ENCODE measurements around the gene APOA1.
"Not testable (repeated sequence)": the region's sequence is repeated elsewhere in the genome, so short reads cannot be mapped to it uniquely, and the experiment has no call there.

Gene APOA1

DNA sequence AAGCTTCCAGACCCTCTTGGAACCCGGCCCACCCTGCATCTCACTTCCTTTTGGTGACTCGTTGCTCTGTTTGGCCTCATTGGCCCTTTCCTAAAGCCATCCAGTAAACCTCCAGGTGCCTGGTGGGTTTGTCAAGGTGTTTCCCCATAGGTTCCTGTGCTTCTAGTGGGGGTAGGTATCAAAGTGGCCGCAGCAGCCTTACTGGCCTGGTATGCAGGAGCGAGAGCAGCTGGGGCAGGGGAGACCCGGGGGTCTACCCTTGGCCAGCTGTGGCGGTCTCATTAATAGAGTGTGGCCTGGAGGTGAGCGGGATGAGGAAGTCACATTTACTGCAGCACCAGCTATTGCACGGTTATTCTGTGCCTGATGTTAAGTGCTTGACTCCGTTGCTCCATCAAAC, 18.4 kb downstream of the APOA1 start:
- DNase-seq: no peak

DNA sequence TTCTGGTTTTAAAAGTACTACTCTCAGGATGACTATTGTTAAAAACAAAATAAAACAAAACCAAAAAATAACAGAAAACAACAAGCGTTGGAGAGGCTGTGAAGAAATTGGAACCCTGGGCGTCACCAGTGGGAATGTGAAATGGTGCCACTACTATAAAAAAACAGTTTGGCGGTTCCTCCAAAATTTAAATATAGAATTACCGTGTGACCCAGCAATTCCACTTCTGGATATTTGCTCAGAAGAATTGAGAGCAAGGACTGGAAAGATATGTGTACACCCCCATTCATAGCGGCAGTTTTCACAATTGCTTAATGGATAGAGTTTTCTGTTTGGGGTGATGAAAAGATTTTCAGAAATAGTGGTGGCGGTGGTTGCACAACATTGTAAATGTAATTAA, 22.9 kb downstream of the APOA1 start:
- no peak for DNase-seq

DNA sequence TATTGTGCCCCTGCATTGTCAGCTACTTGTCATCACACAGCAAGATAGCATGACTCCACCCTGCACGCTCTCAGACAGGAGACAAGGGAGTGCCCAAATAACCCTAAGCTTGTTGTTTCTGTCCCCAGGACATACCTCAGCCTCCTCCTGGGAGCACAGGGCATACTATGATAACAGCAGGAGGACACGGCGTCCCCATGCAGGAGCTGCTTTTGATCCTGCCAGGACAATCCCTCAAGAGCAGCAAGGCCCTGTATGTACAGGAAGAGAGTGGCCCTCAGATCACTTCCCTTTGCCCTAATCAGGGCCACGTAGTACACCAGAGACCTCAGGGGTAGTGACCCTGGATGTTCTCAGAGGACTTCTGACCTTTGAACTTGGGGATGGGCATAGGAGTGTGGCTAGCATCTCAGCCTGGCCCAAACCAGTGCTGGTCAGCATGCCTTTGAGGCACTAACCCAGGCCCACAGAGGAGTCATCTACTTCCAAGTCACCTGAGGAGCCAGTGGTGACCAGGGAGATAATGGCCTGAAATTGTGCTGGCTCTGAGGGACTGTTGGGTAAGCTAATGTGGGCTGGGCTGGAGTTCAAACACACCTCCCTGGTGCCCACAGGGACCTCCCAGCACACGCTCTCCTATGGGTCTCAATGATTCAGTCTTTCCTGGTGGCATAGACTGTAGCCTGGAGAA, 23.5 kb downstream of the APOA1 start:
- no peak for DNase-seq

DNA sequence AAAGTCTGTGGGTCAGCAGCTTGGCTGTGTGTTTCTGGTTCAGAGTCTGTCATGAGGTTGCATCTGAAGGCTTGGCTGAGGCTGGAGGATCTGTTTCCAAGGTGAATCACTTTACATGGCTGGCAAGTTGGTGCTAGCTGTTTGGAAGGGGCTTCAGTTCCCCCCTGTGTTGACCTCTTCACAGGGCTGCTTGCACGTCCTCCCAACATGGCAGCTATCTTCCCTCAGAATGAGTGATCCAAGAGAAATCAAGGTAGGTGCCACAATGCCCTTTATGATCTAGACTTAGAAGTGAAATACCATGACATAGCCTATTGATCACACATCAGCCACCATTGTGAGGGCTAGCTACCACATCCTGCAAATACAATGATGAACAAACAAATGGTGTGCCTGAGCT, 24.3 kb downstream of the APOA1 start:
- no peak for DNase-seq

DNA sequence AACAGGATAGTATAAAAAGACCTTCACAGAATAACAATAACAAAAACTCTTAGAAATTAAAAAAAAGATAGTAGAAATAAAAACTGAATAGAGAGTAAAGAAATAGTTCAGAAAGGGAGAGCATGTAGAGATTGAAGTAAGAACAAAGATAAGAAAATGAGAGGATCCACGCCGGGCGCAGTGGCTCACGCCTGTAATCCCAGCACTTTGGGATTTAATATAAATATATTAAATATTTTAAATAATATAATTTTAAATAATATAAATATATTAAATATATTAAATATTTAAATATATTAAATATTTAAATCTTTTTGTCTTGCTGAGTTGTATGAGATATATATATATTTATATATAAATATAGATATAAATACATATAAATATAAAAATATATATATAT, 25.3 kb downstream of the APOA1 start:
- DNase-seq: no peak

DNA sequence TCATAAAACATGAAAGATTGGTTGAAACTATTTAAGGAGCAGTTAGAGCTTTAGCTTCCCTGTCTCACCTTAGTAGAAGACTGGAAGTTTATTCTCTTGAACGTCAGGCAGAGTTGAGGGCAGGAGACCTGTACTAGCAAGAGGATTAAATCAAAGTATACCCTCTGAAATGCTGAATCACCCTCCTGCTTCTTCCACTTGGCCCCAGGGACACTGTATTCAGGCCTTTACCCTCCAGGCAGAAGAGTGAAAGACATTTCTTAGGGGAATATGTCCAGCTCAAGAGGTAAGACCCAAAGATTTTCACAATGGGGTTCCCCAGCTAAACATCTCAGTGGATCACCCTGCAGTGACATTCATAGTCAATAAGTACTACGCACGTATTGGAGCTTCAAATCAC, 26.2 kb downstream of the APOA1 start:
- DNase-seq: no peak

DNA sequence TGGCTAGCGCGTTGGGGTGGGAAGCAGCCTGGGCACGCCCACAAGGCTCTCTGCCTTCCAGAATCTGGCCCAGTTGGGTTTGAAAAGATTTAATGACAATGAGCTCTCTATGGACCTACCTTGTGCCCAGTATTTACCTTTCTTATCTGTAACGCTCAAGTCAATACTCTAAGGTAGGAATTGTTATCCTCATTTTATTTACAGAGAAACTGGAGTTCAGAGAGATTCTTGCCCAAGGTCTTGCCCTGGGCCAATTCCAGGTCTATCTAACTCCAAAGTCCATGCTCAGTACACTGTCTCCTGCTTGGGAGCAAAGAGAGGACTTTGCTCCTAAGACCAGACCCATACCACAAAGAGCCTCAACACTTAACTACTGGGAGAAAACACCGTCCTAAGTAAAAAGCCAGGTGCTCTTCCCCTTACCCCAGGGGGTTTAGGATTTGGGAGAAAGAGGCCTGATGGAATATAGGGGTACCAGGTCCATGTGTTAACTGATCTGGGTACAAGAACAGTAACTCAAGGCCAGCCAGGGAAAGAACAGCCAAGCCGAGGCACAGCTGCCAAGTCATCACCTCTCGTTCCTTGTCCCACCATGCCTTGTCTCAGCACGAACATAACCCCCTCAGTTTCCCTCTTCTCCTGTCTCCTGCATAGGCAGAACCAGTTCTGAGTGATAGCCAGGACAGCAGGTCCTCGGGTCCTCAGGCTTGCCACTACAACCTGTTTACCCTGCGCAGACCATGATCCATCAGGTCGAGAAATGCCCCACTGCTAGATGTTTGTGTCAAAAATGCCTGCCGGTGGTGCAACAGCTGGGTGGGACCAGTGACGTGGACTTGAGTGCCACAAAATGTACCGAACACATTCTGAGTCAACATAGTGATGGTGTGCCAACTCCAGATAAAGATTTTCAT, 28.9 kb downstream of the APOA1 start:
- no peak for DNase-seq

DNA sequence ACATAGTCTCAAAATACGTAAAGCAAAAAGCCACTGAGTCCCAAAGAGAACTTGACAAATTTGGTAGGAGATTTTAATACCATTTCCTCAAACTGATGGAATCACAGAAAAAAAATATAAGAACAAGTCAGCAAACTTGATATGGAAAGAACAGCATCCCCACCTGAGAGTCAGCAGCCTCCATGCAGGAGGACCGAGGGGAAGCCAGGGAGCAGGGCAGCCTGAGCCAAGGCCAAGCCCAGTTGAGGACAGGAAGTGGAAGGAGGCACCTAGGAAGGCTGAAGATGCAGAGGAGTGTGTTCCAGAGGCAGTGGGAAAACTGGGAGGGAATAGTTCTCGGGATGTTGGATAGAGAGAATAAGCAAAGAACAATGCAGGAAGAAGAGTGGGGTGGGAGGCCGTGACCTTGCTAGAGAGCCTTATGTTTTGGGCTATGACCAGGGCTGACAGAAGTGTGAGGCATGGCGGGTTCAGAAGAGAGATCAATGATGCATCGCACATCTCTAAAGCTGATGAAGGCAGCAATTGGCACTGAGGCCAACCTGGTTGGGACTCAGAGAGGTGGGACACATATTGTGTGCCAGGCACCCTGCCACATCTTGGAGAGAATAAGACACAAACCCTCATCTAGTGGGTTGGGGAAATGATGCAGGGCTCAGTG, 29.7 kb downstream of the APOA1 start:
- no peak for DNase-seq

DNA sequence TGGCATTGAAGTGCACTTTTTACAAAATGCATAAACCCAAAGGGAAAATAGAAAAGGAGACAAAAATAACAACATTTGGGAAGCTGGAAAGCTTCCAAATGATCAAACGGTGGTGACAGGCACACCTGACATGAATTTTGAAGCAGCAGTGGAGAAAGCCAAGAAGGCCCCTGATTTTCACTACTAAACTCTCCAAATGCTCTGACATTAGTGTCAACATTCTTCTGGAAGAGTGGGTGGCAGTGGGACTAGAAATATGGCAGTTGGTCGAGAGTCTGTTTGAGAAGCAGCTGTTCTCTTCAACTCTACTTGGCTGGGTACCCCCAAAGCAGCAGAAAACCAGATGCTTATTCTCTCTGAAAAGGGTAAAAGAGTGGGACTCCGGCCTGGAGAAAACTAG, 33.4 kb downstream of the APOA1 start:
- DNase-seq: no peak

DNA sequence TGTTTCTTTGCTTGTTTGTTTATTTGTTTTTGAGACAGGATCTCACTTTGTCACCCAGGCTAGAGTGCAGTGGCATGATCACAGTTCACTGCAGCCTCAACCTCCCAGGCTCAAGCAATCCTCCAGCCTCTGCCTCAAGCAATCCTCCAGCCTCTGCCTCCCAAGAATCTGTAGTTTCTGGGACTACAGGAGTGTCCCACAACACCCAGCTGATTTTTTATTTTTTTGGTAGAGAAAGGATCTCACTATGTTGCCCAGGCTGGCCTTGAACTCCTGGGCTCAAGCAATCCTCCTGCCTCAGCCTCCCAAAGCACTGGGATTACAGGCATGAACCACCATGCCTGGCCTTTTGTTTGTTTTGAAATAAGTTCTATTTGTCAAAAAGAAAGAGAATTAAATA, 35.8 kb downstream of the APOA1 start:
- not testable (repeated sequence) for DNase-seq

DNA sequence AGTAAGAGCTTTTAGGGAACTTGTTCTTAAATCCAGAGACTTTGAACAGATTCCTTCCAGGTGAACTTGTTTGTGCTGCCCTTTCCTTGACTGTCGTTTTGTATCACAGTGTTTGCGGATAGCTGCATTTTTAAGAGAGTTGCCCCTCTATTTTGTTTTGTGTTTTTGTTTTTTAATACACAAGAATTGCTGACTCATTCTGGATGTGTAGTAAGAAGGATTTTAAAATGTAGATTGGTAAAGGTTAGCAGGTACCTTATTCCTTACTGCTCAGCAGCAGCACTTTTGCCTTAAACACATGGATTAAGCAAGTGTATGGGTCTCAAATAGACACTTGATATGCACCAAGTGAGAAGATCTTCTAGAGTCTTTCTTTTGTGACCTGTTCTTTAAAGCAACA, 36.8 kb downstream of the APOA1 start:
- no peak for DNase-seq

DNA sequence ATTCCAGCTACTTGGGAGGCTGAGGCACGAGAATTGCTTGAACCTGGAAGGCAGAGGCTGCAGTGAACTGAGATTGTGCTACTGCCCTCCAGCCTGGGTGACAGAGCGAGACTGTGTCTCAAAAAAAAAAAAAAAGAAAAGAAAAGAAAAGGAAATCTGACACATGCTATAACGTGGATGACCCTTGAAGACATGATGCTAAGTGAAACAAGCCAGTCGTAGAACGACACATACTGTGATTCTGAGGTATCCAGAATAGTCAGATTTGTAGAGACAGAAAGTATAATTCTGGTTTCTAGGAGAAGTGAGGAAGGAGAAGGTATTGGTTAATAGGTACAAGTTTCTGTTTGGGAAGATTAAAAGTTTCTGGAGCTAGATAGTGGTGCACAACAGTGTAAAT, 39.1 kb downstream of the APOA1 start:
- no peak for DNase-seq

DNA sequence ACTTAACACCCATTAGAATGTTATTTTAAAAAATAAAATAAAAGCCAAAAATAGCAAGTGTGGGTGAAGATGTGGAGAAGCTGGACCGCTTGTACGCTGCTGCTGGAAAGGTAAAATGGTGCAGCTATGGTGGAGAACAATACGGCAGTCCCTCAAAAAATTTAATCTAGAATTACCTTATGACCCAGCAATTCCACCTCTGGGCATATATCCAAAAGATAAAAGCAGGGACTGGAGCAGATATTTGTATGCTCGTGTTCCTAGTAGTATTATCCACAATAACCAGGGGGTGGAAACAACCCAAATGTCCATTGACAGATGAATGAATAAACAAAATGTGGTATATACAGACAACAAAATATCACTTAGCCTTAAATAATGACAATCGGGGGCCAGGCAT, 39.6 kb downstream of the APOA1 start:
- no peak for DNase-seq

DNA sequence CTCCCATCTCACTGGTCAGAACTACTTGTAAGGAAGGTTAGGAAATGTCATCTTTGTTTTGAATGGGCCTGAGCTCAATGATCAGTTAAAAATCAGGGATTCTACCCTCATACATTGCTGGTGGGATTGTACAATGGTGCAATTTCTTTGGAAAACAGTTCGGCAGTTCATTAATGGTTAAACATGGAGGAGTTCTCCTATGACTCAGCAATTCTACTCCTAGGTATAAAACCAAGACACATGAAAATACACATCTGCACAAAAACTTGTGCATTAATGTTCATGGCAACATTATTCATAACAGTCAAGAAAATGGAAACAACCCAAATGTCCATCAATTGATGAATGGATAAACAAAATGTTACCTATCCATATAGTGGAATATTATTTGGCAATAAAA, 40.9 kb downstream of the APOA1 start:
- DNase-seq: no peak

DNA sequence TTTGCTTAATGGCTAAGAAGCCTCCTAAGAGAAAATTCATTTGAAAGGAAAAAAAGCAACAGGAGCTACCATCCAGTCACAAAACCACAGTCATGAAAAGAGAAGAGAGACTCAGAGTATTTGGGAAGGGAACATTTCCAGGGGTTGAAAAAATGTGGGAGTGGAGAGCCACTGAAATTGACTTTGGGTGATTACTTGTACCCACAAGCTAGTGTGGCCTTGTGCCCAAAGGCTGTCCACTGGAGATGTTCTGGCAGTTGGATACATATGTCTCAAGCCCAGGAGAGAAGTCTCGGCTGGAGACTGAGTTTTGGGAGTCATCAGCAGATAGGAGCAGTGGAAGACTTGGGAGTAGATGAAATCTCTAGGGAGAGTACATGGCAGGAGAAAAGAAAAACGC, 42.6 kb downstream of the APOA1 start:
- no peak for DNase-seq

DNA sequence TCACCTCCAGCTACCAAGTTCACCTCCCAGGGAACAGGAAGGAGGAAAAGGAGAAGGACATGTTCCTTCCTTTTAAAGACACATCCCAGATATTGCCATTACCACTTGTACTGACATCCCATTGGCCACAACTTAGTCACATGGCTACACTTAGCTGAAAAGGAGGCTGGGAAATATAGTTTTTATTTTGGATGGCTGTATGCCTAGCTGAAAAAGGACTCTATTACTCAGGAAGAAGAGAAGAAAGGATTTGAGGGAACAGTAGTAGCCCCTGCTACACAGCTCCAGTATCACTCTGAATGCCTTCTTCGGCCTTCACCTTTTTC, 43.7 kb downstream of the APOA1 start:
- DNase-seq: no peak

DNA sequence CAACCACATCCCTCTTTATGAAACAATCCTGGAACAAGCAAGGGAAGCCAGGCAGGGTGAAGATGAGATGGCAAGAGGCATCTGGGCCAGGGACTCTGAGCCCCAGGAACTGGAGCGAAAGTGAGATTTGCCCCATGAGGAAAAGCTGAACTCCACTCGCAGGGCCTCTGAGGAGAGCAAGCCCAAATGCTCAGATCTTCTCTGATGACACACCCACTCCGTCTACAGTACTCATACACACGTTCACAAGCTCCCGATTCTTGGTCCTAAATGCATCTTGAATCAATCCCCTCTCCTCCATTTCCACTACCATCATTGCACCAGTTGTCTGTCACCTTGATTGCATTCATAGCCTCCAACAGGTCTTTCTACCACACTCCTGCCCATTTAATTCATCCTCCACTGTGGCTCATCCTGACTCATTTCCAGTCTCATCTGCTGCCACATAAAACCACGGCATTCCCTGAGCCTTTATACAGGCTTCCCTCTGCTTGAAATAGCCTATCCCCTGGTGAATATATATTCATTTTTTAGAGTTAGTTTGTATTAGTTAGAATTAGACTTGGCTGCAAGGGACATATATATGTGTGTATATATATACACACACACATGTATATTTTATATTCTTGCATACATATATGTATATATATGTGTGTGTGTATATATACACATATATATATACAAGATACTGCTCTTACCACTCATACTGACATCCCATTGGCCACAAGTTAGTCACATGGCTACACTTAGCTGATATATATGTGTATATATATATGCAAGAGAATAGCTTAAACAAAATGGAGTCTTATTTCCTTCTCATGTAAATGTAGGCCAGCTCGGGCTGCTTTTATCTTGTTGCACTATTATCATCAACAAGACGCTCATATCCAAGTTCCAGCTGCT, 44.3 kb downstream of the APOA1 start:
- no peak for DNase-seq

DNA sequence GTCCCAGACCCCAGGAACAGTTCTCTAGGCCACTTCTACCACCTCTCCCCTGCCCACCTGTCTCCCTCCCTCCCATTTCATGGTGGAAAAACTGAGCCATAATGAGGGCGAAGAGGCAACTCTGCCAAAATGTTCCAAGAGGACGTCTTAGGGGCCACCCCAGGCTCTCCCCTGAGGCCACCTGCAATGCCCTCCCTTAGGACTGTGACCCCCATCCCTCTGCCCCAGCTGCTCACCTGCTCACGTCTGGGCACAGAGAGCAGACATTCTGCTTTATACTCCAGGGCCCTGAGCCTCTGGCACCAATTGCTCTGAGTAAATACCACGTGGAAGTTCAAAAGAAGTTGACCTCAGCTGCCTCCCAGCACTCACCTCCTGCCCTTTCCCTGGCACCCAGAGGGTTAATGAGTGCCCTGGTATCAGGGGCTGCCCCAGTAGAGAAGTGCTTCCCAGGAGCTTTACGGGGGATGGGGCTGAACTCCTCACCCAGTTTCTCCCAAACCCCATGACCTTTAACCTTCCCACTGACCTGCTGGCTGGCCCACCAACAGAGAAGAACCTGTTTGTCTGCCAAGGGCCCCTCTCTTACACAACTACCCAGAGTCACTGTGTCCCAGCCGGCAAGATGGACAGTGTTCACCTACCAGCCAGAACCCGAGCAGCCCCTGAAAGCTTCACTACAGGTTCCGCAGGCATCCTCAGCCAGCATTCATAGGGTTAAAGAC, 45.1 kb downstream of the APOA1 start:
- DNase-seq: no peak

DNA sequence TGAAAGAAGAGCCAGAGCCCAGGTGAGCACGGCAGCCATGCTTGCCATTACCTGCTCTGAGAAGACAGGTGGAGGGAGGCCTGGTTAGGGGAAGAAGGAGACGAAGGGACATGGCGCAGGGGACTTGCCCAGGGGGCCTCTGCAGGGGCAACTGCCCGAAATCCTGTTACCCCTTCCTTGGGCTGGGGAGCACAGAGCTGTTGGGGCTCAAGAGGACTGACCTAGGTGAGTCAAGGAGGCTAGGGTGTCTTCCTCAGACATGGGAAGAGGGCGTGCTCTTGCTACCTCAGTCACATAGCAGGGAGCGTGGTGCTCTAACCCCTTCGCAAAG, 45.6 kb downstream of the APOA1 start, which contains the start of gene APOA5:
Gene APOA5, minus strand, starts transcription at position 67 of the 331 bp plus-strand sequence. Its CDS starts 19 bp downstream, at position 48.
- no peak for DNase-seq

DNA sequence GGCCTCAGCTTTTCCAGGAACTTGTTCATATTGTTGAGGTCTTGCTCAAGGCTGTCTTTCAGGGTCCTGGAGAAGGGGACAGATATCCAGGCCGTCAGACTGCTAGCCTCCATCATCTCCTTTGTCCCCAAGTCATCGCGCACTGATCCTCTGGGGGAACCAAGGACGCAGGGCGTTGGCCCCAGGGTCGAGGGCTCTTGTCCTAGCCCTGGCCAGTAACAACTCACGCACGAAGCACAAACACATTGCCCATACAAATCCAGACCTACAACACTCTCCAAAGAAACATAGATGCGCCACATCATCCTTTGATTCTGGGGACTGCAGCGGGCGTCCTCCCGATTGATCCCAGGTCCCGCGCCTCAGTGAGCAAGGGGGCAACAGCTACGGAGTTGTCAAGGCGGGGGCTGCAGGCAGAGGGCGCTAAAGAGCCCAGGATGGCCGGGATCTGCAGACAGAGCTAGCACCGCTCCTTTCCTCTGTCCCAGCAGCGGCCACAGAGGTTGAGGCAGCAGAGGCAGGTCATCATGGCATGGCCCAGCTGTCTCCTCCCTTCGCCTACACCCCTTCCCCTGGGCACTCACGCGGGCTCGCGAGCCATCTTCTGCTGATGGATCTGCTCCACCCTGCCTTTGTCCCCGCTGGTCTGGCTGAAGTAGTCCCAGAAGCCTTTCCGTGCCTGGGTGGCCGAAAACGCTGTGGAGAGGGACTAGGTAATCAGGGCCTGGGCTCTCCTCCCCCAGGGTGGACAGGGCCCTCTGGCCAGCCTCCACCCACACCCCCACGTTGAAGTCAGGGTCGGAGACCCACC, 46.2 kb downstream of the APOA1 start:
- peak; percentile 74 for DNase-seq

All from right kidney (tissue), 1 donor.